Measurements from ENCODE around the gene MGLL. TPM values are rescaled to one million over a fixed set of nuclear protein-coding genes. Genes with fewer than 3 reads are reported as not detected.

The MGLL gene
- total RNA-seq, 4 donors from 2014 or later: 58.9 to 129 (median 96.3) TPM

DNA sequence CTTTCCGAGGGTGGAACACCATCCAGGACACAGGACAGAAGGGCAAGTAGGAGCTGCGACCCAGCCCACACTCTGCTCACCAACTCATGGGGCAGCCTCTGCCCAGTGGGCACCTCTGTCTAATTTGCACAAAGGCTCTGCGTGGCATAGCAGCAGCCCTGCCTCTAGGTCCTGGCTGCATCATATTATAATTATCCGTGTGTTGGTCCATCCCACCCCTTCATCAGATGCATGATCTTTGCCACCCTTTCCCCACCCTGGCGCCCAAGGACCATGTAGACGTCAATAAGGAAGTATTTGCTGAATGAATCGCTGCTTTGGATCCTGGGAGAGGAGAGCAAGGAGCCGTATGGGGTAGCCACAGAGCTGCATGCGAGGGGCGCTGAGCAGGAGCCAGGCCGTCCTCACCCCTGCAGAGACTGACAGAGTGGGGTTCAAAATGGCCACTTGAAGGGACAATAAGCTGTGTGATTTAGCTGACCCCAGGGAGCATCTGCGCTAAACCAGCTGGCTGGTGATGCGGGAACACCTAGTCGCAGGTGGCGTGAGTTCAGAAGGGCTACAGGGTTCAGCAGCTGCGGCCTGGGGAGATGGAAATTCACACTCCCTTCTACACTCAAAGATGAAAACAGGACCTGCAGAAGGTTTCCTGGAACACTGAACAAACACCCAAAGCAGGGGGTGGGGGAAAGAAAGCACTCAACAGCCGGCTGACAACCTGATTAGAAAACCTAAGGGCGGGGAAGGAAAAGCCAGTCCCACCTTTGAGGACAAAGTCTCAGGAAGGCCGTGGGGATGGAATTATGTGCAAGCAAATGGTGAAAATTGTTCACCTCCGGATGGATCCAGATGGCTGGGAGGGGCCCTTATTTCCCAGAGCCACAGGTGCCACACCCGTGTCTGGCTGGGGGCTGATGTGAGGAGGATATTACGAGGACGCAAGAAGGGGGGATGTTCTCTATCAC lies 6.4 kb downstream of the MGLL start:
- no peak for ATAC-seq (ENCODE audit: low FRiP score)
- TF ChIP-seq, protein P1, sequence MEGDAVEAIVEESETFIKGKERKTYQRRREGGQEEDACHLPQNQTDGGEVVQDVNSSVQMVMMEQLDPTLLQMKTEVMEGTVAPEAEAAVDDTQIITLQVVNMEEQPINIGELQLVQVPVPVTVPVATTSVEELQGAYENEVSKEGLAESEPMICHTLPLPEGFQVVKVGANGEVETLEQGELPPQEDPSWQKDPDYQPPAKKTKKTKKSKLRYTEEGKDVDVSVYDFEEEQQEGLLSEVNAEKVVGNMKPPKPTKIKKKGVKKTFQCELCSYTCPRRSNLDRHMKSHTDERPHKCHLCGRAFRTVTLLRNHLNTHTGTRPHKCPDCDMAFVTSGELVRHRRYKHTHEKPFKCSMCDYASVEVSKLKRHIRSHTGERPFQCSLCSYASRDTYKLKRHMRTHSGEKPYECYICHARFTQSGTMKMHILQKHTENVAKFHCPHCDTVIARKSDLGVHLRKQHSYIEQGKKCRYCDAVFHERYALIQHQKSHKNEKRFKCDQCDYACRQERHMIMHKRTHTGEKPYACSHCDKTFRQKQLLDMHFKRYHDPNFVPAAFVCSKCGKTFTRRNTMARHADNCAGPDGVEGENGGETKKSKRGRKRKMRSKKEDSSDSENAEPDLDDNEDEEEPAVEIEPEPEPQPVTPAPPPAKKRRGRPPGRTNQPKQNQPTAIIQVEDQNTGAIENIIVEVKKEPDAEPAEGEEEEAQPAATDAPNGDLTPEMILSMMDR (IDR thresholded peaks at IDR 0.05): no peak
- no peak for DNase-seq (ENCODE audit: low spot score)

DNA sequence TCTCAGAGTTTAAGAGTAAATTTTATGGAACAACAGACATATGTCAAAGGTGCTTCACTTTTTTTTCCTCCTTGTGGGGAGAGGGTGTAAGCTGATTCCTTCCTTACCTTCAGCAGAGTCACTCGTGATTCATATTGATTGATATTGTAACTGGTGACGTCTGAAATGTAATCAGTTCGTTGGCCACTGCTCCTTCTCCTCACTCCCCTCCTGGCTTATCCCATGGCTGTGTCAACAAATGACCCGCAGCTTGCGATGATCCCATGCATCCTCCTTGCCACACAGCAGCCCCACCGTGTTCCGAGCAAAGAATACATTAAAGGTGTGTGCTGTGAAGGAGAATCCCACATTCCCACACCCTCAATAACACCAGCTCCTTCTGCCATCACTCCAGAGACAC lies 7.3 kb downstream of the MGLL start:
- DNase-seq (ENCODE audit: low spot score) (no peak), ATAC-seq (ENCODE audit: low FRiP score) (no peak)
- TF ChIP-seq, protein P1 (IDR thresholded peaks at IDR 0.05): no peak

DNA sequence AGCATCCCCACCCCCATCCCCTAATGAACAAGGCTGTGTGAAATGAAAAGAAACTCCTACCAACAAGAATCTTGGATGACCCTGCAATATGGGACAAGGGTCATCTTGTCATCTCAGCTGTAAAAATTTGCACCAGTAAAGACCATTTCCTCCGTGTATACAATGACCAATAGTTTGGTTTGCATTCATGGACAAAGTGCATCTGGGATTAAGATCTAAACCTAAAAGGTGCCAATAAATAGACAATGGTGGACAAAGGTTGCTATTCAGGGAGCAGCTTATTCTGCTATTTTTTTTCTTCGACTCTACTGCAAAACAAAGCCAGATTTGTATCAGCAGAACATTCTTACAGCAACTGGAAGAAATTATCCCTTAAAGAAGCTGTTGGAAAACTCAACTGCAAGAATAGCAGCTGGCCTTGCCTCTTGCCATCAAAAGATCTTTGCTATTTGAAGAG lies 8.0 kb downstream of the MGLL start:
- TF ChIP-seq, protein P1 (IDR thresholded peaks at IDR 0.05): no peak
- ATAC-seq (ENCODE audit: low FRiP score) (no peak), DNase-seq (ENCODE audit: low spot score) (no peak)

DNA sequence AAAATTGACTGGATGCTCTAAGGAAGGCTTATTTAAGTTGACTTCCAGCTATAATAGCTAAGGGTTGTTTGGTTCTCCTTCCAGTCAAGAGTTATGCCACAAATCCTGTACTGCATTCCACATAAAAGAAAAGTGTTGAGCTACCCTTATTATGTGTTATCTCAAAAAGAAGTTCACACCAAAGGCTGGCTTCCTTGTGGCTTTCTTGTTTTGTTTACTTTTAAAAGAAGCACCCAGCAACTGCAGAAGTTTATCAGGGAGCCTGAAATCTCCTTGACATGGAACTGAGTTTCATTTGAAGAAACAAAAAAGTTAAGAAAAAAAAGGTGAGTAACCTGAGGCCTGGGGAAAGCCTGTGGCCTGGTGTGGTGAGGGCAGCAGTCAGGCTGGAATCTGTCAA lies 10.2 kb downstream of the MGLL start:
- no peak for ATAC-seq (ENCODE audit: low FRiP score)
- TF ChIP-seq, protein P1 (IDR thresholded peaks at IDR 0.05): no peak
- DNase-seq (ENCODE audit: low spot score): no peak

DNA sequence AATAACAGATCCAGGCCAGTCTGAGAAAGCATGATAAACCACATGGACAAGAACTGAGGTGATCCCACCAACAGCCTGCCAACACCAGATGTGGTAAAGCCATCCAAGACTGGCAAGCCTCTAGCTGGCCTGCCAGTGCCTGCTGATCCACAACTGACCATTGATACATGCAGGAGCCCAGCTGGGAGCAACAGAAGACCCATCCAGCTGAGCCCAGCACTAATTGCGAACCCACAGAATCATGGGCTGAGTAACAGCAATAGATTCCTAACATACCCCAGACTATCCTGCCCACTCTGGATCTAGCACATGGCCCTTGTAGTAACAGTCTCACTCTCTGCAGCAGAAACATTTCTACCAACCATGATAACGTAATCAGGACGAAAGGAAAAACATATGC lies 10.6 kb downstream of the MGLL start:
- TF ChIP-seq, protein P1 (IDR thresholded peaks at IDR 0.05): no peak
- no peak for ATAC-seq (ENCODE audit: low FRiP score)
- DNase-seq (ENCODE audit: low spot score): no peak

DNA sequence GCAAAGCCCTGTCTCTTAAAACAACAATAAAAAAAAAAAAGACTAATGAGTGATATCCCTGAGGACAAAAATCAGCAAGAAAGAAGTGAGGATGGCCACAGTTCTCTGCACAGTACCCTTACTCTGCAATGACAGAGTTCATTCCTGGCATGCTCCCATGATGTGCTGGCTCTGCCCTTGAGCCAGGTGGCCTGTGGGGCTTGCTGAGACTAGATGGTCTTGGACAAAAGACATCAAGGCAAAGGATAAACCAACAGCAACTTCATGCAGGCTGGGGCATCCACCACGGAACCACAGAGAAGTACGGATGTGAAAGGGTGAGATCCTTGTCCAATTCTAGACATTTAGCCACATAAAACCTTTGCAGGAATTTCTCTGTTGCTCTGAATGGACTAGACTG lies 12.7 kb downstream of the MGLL start:
- ATAC-seq (ENCODE audit: low FRiP score): no peak
- TF ChIP-seq, protein P1 (IDR thresholded peaks at IDR 0.05): no peak

DNA sequence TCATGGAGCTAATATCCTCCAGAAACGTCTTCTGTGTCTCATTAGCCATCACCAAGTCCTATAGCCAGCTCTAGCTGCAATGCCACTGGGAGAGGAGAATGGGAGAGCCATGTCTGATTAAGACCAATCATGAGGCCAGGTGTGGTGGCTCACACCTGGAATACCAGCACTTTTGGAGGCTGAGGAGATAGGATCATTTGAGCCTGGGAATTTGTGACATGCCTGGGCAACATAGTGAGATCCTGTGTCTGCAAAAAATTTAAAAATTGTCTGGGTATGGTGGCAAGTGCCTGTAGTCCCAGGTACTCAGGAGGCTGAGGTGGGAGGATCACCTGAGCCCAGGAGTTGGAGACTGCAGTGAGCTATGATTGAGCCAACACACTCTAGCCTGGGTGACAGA lies 13.1 kb downstream of the MGLL start:
- DNase-seq (ENCODE audit: low spot score) (no peak), ATAC-seq (ENCODE audit: low FRiP score) (no peak)
- TF ChIP-seq, protein P1 (IDR thresholded peaks at IDR 0.05): no peak

More for the DNA sequence above, 12.7 kb downstream of the MGLL start:
- DNase-seq (ENCODE audit: low spot score): no peak
